ENCODE results near the gene KLK5. TPM values are rescaled to one million over a fixed set of nuclear protein-coding genes. Genes with fewer than 3 reads are reported as not detected.

KLK5 gene
- polyA plus RNA-seq, 3 donors: not detected

- Mint-ChIP-seq H3K4me1 (no peaks in the 10 kb centered on the region), H3K9me3 (peaks cover 3 to 16% (median 5%) of the 10 kb centered on the region in 7 donors), H3K4me3 (no peak overlapping the region), H3K27ac (no peak overlapping the region), H3K36me3 (no peaks in the 10 kb centered on the region), H3K27me3 (ENCODE audit: low read depth in 3 of 3) (peaks cover 3 to 12% (median 9%) of the 10 kb centered on the region in 3 donors)
- no peaks in the 10 kb centered on the region for H3K4me1 ChIP-seq (ENCODE audit: control insufficient read depth in 1 of 2, insufficient read depth in 2 of 2, low read length in 2 of 2)
- no peak for DNase-seq
- TF ChIP-seq, protein P1, sequence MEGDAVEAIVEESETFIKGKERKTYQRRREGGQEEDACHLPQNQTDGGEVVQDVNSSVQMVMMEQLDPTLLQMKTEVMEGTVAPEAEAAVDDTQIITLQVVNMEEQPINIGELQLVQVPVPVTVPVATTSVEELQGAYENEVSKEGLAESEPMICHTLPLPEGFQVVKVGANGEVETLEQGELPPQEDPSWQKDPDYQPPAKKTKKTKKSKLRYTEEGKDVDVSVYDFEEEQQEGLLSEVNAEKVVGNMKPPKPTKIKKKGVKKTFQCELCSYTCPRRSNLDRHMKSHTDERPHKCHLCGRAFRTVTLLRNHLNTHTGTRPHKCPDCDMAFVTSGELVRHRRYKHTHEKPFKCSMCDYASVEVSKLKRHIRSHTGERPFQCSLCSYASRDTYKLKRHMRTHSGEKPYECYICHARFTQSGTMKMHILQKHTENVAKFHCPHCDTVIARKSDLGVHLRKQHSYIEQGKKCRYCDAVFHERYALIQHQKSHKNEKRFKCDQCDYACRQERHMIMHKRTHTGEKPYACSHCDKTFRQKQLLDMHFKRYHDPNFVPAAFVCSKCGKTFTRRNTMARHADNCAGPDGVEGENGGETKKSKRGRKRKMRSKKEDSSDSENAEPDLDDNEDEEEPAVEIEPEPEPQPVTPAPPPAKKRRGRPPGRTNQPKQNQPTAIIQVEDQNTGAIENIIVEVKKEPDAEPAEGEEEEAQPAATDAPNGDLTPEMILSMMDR (IDR thresholded peaks at IDR 0.05): no peak
- H3K27me3 ChIP-seq (ENCODE audit: control insufficient read depth in 2 of 2, insufficient read depth in 2 of 2, low read length in 2 of 2): no peaks in the 10 kb centered on the region
- WGBS (ENCODE audit: insufficient coverage): 94% methylated on average over 6 of the region's 6 CpGs
- H3K4me2 ChIP-seq (replicated peaks; ENCODE audit: extremely low read depth, low read length, poor library complexity, severe bottlenecking): no peak overlapping the region
- no peaks in the 10 kb centered on the region for H3K36me3 ChIP-seq (replicated peaks in 1 of 2; ENCODE audit: control insufficient read depth in 1 of 2, insufficient read depth in 2 of 2, low read length in 2 of 2)
- H3K4me3 ChIP-seq (replicated peaks in 1 of 3; ENCODE audit: low read depth in 2 of 3, low read length in 3 of 3): no peak overlapping the region
- no peak overlapping the region for H2AFZ ChIP-seq (ENCODE audit: insufficient read depth, low read depth, low read length, poor library complexity, severe bottlenecking)
- no peaks in the 10 kb centered on the region for H3K9me3 ChIP-seq (replicated peaks in 1 of 2; ENCODE audit: control insufficient read depth in 1 of 2, insufficient read depth in 1 of 2, low read length in 2 of 2)
- H4K20me1 ChIP-seq (ENCODE audit: insufficient read depth, low read length): no peaks in the 10 kb centered on the region
- no peak overlapping the region for H3K9ac ChIP-seq (ENCODE audit: insufficient read depth, low read length, poor library complexity, severe bottlenecking)
- intact Hi-C loops (cut with micrococcal nuclease): no loop called here
- H3K27ac ChIP-seq (ENCODE audit: low read depth in 1 of 2, low read length in 2 of 2): no peak overlapping the region
- H3K79me2 ChIP-seq (ENCODE audit: insufficient read depth, low read length): no peaks in the 10 kb centered on the region
These were observed 10.5 kb upstream of the KLK5 start for GRCh38 chr19:50963381-50963780.

GRCh38 chr19:50962245-50962644, 9.4 kb upstream of the KLK5 start:
- H3K27me3 Mint-ChIP-seq (ENCODE audit: low read depth in 3 of 3): peaks cover 3 to 10% (median 7%) of the 10 kb centered on the region in 3 donors
- WGBS (ENCODE audit: insufficient coverage): 89% methylated on average over 1 of the region's 1 CpG

More at GRCh38 chr19:50962245-50962644, 9.4 kb upstream of the KLK5 start:
- Histone ChIP-seq H3K36me3 (replicated peaks in 1 of 2; ENCODE audit: control insufficient read depth in 1 of 2, insufficient read depth in 2 of 2, low read length in 2 of 2) (no peaks in the 10 kb centered on the region), H4K20me1 (ENCODE audit: insufficient read depth, low read length) (no peaks in the 10 kb centered on the region), H3K4me2 (replicated peaks; ENCODE audit: extremely low read depth, low read length, poor library complexity, severe bottlenecking) (no peak overlapping the region), H3K9ac (ENCODE audit: insufficient read depth, low read length, poor library complexity, severe bottlenecking) (no peak overlapping the region), H3K27me3 (ENCODE audit: control insufficient read depth in 2 of 2, insufficient read depth in 2 of 2, low read length in 2 of 2) (no peaks in the 10 kb centered on the region), H2AFZ (ENCODE audit: insufficient read depth, low read depth, low read length, poor library complexity, severe bottlenecking) (no peak overlapping the region), H3K4me1 (ENCODE audit: control insufficient read depth in 1 of 2, insufficient read depth in 2 of 2, low read length in 2 of 2) (no peaks in the 10 kb centered on the region), H3K79me2 (ENCODE audit: insufficient read depth, low read length) (no peaks in the 10 kb centered on the region), H3K27ac (ENCODE audit: low read depth in 1 of 2, low read length in 2 of 2) (no peak overlapping the region), H3K9me3 (replicated peaks in 1 of 2; ENCODE audit: control insufficient read depth in 1 of 2, insufficient read depth in 1 of 2, low read length in 2 of 2) (no peaks in the 10 kb centered on the region), H3K4me3 (replicated peaks in 1 of 3; ENCODE audit: low read depth in 2 of 3, low read length in 3 of 3) (no peak overlapping the region)
- Mint-ChIP-seq H3K4me3 (no peak overlapping the region), H3K36me3 (no peaks in the 10 kb centered on the region), H3K27ac (no peak overlapping the region), H3K9me3 (peaks cover 3 to 16% (median 5%) of the 10 kb centered on the region in 7 donors), H3K4me1 (no peaks in the 10 kb centered on the region)
- intact Hi-C loops (cut with micrococcal nuclease): no loop called here
- no peak for DNase-seq
- TF ChIP-seq, protein P1 (IDR thresholded peaks at IDR 0.05): no peak

Data from CD14-positive monocyte (primary cell).